ENCODE measurements around the gene SMIM12.

SMIM12 gene

DNA sequence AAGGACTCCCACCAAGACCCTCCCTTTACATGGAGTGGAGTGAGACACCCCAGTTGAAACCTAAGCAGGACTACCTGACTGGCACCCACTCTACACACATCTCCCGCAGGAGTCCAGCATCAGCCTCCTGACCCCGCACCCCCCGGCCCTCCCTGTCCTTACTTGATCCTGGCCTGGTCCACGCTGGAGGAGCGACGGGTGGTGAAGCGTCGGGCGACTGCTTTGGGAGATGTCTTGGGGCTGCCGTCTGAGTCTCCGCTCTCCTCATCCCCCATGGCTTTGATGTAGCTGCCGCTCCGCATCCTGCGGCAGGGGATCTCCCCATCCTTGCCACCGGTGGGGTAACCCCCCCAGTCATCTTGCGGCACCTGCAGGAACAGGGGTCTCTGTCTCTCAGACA lies 40.4 kb upstream of the SMIM12 start:
- no peaks in the 10 kb centered on the region for H3K36me3 ChIP-seq (replicated peaks; ENCODE audit: insufficient read depth, low read length)
- DNase-seq, result no peak
- no peak overlapping the region for H2AFZ ChIP-seq (ENCODE audit: low read length)
- no peaks in the 10 kb centered on the region for H3F3A ChIP-seq (ENCODE audit: insufficient read depth, low read length)
- no peaks in the 10 kb centered on the region for H3K9me3 ChIP-seq (replicated peaks; ENCODE audit: insufficient read depth, low read length)
- no peaks in the 10 kb centered on the region for H4K20me1 ChIP-seq (ENCODE audit: insufficient read depth, low read length)
- TF ChIP-seq EZH2phosphoT487 (IDR thresholded peaks at IDR 0.05; ENCODE audit: low read length) (no peak), EZH2 (optimal IDR thresholded peaks at IDR 0.05; ENCODE audit: low read depth, low read length) (no peak)
- TF ChIP-seq, protein P1, sequence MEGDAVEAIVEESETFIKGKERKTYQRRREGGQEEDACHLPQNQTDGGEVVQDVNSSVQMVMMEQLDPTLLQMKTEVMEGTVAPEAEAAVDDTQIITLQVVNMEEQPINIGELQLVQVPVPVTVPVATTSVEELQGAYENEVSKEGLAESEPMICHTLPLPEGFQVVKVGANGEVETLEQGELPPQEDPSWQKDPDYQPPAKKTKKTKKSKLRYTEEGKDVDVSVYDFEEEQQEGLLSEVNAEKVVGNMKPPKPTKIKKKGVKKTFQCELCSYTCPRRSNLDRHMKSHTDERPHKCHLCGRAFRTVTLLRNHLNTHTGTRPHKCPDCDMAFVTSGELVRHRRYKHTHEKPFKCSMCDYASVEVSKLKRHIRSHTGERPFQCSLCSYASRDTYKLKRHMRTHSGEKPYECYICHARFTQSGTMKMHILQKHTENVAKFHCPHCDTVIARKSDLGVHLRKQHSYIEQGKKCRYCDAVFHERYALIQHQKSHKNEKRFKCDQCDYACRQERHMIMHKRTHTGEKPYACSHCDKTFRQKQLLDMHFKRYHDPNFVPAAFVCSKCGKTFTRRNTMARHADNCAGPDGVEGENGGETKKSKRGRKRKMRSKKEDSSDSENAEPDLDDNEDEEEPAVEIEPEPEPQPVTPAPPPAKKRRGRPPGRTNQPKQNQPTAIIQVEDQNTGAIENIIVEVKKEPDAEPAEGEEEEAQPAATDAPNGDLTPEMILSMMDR (IDR thresholded peaks at IDR 0.05; ENCODE audit: low read length), result no peak
- no peaks in the 10 kb centered on the region for H3K9me2 ChIP-seq (replicated peaks; ENCODE audit: insufficient read depth, low read length)
- no peak overlapping the region for H3K4me2 ChIP-seq (ENCODE audit: low read depth, low read length)
- peaks cover 64% of the 10 kb centered on the region for H3K27me3 ChIP-seq (replicated peaks; ENCODE audit: insufficient read depth, low read length)
- H3K9ac ChIP-seq (ENCODE audit: low read length), result no peak overlapping the region
- no peak overlapping the region for H3K27ac ChIP-seq (ENCODE audit: low read length)
- no peaks in the 10 kb centered on the region for H3K4me1 ChIP-seq (ENCODE audit: low read length)
- H3K79me2 ChIP-seq (ENCODE audit: low read length), result no peaks in the 10 kb centered on the region
- no peak overlapping the region for H3K4me3 ChIP-seq (ENCODE audit: low read length)

DNA sequence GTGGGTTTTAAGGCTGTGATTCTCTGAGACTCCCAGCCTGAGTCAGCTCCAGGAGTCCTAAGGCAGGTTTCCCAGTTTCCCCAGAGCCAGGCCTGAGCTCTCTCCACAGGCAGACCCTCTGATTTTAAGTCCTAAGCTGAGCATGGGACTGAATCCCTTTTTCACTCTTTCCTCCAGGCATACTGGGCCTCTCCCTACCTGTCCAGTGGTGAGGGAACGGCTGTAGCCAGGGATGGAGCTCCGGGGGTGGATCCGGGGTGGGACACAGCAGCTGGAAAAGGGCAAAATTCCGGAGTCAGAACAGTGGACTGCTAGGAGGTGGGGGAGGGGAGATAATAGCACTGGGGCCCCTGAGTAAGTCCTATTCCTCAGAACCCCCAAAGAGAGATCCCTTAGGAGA lies 39.9 kb upstream of the SMIM12 start:
- no peaks in the 10 kb centered on the region for H3K79me2 ChIP-seq (ENCODE audit: low read length)
- no peak overlapping the region for H2AFZ ChIP-seq (ENCODE audit: low read length)
- no peaks in the 10 kb centered on the region for H3K36me3 ChIP-seq (replicated peaks; ENCODE audit: insufficient read depth, low read length)
- peaks cover 60% of the 10 kb centered on the region for H3K27me3 ChIP-seq (replicated peaks; ENCODE audit: insufficient read depth, low read length)
- no peaks in the 10 kb centered on the region for H3K9me2 ChIP-seq (replicated peaks; ENCODE audit: insufficient read depth, low read length)
- DNase-seq, result no peak
- H3K27ac ChIP-seq (ENCODE audit: low read length), result no peak overlapping the region
- no peak overlapping the region for H3K9ac ChIP-seq (ENCODE audit: low read length)
- no peaks in the 10 kb centered on the region for H3K9me3 ChIP-seq (replicated peaks; ENCODE audit: insufficient read depth, low read length)
- H3F3A ChIP-seq (ENCODE audit: insufficient read depth, low read length), result no peaks in the 10 kb centered on the region
- TF ChIP-seq EZH2phosphoT487 (IDR thresholded peaks at IDR 0.05; ENCODE audit: low read length), result no peak
- TF ChIP-seq EZH2 (optimal IDR thresholded peaks at IDR 0.05; ENCODE audit: low read depth, low read length), result no peak
- TF ChIP-seq, protein P1 (IDR thresholded peaks at IDR 0.05; ENCODE audit: low read length), result no peak
- no peak overlapping the region for H3K4me2 ChIP-seq (ENCODE audit: low read depth, low read length)
- no peaks in the 10 kb centered on the region for H4K20me1 ChIP-seq (ENCODE audit: insufficient read depth, low read length)
- no peaks in the 10 kb centered on the region for H3K4me1 ChIP-seq (ENCODE audit: low read length)
- no peak overlapping the region for H3K4me3 ChIP-seq (ENCODE audit: low read length)

DNA sequence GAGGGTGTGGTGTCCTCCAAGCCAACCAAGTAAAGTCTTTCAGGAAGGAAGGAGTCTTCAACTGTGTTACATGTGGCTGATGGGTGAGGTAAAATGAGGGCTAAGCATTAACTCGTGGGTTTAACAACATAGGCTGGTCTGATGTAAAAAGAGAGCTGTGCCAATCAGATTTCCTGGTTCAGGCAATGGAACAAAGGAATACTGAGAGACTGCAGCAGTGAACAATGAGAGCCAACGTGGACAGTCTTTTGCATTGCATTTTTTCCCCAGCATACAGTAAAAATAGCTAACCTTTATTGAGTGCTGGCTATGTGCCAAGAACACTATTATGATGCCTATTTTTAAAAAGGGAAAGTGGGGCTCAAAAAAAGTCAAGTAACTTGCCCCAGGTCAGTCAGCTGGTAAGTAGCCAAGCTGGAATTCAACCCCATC lies 38.8 kb upstream of the SMIM12 start:
- H3K4me1 ChIP-seq (ENCODE audit: low read length), result no peaks in the 10 kb centered on the region
- TF ChIP-seq, protein P1 (IDR thresholded peaks at IDR 0.05; ENCODE audit: low read length), result no peak
- no peak for TF ChIP-seq EZH2phosphoT487 (IDR thresholded peaks at IDR 0.05; ENCODE audit: low read length)
- TF ChIP-seq EZH2 (optimal IDR thresholded peaks at IDR 0.05; ENCODE audit: low read depth, low read length), result no peak
- H3K9ac ChIP-seq (ENCODE audit: low read length), result no peak overlapping the region
- H3K4me2 ChIP-seq (ENCODE audit: low read depth, low read length), result no peak overlapping the region
- no peaks in the 10 kb centered on the region for H3K79me2 ChIP-seq (ENCODE audit: low read length)
- H3K27me3 ChIP-seq (replicated peaks; ENCODE audit: insufficient read depth, low read length), result peaks cover 48% of the 10 kb centered on the region
- DNase-seq, result no peak
- no peak overlapping the region for H3K4me3 ChIP-seq (ENCODE audit: low read length)
- no peak overlapping the region for H3K27ac ChIP-seq (ENCODE audit: low read length)
- no peaks in the 10 kb centered on the region for H3K9me2 ChIP-seq (replicated peaks; ENCODE audit: insufficient read depth, low read length)
- H3K36me3 ChIP-seq (replicated peaks; ENCODE audit: insufficient read depth, low read length), result no peaks in the 10 kb centered on the region
- no peaks in the 10 kb centered on the region for H3K9me3 ChIP-seq (replicated peaks; ENCODE audit: insufficient read depth, low read length)
- H2AFZ ChIP-seq (ENCODE audit: low read length), result no peak overlapping the region
- H3F3A ChIP-seq (ENCODE audit: insufficient read depth, low read length), result no peaks in the 10 kb centered on the region
- H4K20me1 ChIP-seq (ENCODE audit: insufficient read depth, low read length), result no peaks in the 10 kb centered on the region
